ENCODE measurements around the gene RTCB.

Gene RTCB

DNA sequence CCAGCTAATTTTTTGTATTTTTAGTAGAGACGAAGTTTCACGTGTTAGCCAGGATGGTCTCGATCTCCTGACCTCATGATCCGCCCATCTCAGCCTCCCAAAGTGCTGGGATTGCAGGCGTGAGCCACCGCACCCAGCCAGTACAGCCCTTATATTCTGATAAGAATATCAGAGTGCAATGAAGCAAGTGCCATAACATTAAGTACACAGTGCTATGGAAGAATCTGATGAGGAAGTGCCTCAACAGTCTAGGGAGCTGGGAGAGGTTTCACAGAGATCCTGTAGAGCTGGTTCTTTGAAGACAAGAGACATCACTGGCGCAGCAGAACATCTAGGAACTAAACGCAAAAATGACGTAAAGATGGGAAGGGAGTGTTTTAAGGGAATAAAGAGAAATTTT is 2.1 kb downstream of the RTCB start:
- TF ChIP-seq, protein P1, sequence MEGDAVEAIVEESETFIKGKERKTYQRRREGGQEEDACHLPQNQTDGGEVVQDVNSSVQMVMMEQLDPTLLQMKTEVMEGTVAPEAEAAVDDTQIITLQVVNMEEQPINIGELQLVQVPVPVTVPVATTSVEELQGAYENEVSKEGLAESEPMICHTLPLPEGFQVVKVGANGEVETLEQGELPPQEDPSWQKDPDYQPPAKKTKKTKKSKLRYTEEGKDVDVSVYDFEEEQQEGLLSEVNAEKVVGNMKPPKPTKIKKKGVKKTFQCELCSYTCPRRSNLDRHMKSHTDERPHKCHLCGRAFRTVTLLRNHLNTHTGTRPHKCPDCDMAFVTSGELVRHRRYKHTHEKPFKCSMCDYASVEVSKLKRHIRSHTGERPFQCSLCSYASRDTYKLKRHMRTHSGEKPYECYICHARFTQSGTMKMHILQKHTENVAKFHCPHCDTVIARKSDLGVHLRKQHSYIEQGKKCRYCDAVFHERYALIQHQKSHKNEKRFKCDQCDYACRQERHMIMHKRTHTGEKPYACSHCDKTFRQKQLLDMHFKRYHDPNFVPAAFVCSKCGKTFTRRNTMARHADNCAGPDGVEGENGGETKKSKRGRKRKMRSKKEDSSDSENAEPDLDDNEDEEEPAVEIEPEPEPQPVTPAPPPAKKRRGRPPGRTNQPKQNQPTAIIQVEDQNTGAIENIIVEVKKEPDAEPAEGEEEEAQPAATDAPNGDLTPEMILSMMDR (IDR thresholded peaks at IDR 0.05) = no peak
- Histone ChIP-seq H3K4me3 (ENCODE audit: low read depth in 1 of 2, low read length in 1 of 2) (no peak overlapping the region), H3K27me3 (no peaks in the 10 kb centered on the region), H3K9me3 (no peaks in the 10 kb centered on the region), H3K4me1 (ENCODE audit: control insufficient read depth in 1 of 2, insufficient read depth in 1 of 2, low read depth in 1 of 2, low read length in 1 of 2) (peaks cover 11 to 16% of the 10 kb centered on the region in 2 experiments), H3K27ac (no peak overlapping the region), H3K36me3 (peaks cover 36% of the 10 kb centered on the region)

GRCh38 chr22:32407936-32408335 is 4.1 kb downstream of the RTCB start:
- no peaks in the 10 kb centered on the region for H3K27me3 ChIP-seq
- TF ChIP-seq, protein P1 (IDR thresholded peaks at IDR 0.05) = no peak
- H3K4me1 ChIP-seq (ENCODE audit: control insufficient read depth in 1 of 2, insufficient read depth in 1 of 2, low read depth in 1 of 2, low read length in 1 of 2) = peaks cover 11 to 16% of the 10 kb centered on the region in 2 experiments
- H3K4me3 ChIP-seq (ENCODE audit: low read depth in 1 of 2, low read length in 1 of 2) = no peak overlapping the region
- no peak overlapping the region for H3K27ac ChIP-seq
- H3K36me3 ChIP-seq = peaks cover 55% of the 10 kb centered on the region
- H3K9me3 ChIP-seq = no peaks in the 10 kb centered on the region

- Histone ChIP-seq H3K4me3 (ENCODE audit: low read depth in 1 of 2, low read length in 1 of 2) (no peak overlapping the region), H3K36me3 (peaks cover 61% of the 10 kb centered on the region), H3K9me3 (no peaks in the 10 kb centered on the region), H3K27ac (no peak overlapping the region), H3K4me1 (ENCODE audit: control insufficient read depth in 1 of 2, insufficient read depth in 1 of 2, low read depth in 1 of 2, low read length in 1 of 2) (peaks cover 11 to 16% of the 10 kb centered on the region in 2 experiments), H3K27me3 (no peaks in the 10 kb centered on the region)
- TF ChIP-seq, protein P1 (IDR thresholded peaks at IDR 0.05) = no peak
These were observed 4.7 kb downstream of the RTCB start for GRCh38 chr22:32407312-32407711.

DNA sequence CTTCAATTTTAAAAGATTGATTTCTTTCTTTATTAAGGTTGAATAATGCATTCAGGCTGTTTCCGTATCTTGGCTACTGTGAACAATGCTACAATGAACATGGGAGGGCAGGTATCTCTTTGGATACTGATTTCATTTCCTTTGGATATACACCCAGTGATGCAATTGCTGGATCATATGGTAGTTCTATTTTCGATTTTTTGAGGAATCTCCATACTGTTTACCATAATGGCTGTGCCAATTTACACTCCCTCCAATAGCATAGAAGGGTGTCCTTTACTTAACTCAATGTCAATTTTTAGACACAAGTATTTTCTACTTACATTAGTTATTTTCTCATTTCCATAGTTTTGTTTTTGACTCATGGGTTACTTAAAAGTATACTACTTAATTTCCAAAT is 8.0 kb downstream of the RTCB start:
- no peaks in the 10 kb centered on the region for H3K4me1 ChIP-seq (ENCODE audit: control insufficient read depth in 1 of 2, insufficient read depth in 1 of 2, low read depth in 1 of 2, low read length in 1 of 2)
- TF ChIP-seq, protein P1 (IDR thresholded peaks at IDR 0.05) = no peak

DNA sequence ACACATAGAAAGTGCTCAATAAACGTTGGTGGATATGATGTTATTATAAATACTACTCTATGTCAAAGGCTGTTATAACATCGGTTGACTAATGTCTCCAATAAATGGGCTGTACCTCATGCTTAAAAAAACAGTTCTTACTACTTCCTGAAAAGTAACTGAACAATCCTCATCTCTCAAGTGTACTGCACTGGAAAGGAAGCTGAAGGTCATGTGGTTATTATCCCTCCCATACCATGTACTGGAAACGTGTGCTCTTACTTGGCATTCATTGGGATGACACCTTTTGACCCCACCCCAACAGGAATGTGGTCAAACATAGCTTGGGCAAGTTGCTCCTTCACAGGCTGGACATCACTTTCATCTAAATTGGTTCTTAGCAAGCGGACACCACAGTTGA is 10.6 kb downstream of the RTCB start:
- no peak overlapping the region for H3K27ac ChIP-seq
- no peaks in the 10 kb centered on the region for H3K9me3 ChIP-seq
- H3K27me3 ChIP-seq = no peaks in the 10 kb centered on the region
- peaks cover 98% of the 10 kb centered on the region for H3K36me3 ChIP-seq
- H3K4me1 ChIP-seq (ENCODE audit: control insufficient read depth in 1 of 2, insufficient read depth in 1 of 2, low read depth in 1 of 2, low read length in 1 of 2) = no peaks in the 10 kb centered on the region
- no peak overlapping the region for H3K4me3 ChIP-seq (ENCODE audit: low read depth in 1 of 2, low read length in 1 of 2)
- TF ChIP-seq, protein P1 (IDR thresholded peaks at IDR 0.05) = no peak

More for the DNA sequence above, 8.0 kb downstream of the RTCB start:
- H3K36me3 ChIP-seq = peaks cover 94% of the 10 kb centered on the region
- no peaks in the 10 kb centered on the region for H3K27me3 ChIP-seq
- no peak overlapping the region for H3K27ac ChIP-seq
- no peaks in the 10 kb centered on the region for H3K9me3 ChIP-seq
- H3K4me3 ChIP-seq (ENCODE audit: low read depth in 1 of 2, low read length in 1 of 2) = no peak overlapping the region

DNA sequence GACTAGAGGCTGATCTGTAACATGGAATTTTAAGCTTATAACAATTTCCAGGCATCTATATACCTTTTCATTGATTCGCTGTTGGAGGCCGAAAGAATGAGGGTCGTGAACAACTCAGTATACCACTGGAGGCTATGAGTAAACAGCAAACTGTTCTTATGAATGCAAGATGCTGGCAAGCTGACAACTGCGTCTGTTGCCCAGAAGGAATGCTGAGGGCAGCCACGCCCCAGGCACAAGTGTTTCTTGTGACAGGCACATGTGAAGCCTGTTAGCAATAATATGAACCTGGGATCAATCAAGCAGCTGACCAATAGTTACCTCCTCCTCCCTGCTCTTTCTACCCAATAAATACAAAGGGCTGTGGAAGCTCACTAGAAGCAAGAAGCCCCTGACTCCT is 15.3 kb downstream of the RTCB start:
- H3K27ac ChIP-seq = no peak overlapping the region
- no peaks in the 10 kb centered on the region for H3K4me1 ChIP-seq (ENCODE audit: control insufficient read depth in 1 of 2, insufficient read depth in 1 of 2, low read depth in 1 of 2, low read length in 1 of 2)
- H3K27me3 ChIP-seq = no peaks in the 10 kb centered on the region
- no peak overlapping the region for H3K4me3 ChIP-seq (ENCODE audit: low read depth in 1 of 2, low read length in 1 of 2)
- TF ChIP-seq, protein P1 (IDR thresholded peaks at IDR 0.05) = no peak
- no peaks in the 10 kb centered on the region for H3K9me3 ChIP-seq
- peaks cover 99% of the 10 kb centered on the region for H3K36me3 ChIP-seq
